ENCODE results near the gene DNASE2.

DNA sequence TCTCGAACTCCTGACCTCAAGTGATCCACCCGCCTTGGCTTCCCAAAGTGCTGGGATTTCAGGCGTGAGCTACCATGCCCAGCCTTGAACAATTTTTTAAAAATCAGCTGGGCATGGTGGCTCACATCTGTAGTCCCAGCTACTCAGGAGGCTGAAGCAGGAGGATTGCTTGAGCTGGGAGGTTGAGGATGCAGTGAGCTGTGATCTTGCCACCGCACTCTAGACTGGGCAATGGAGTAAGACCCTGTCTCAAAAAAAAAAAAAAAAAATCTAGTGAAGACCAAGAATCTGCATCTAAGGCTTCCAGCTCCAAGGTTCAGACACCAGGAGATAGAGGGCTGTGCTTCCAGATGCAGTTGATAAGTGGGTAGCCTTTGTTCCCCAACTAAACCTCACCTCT, 17.1 kb downstream of the DNASE2 start:
- no peak for TF ChIP-seq SIN3A (IDR thresholded peaks at IDR 0.05; ENCODE audit: borderline replicate concordance, insufficient read depth, low read depth, low read length)
- TF ChIP-seq, protein P1, sequence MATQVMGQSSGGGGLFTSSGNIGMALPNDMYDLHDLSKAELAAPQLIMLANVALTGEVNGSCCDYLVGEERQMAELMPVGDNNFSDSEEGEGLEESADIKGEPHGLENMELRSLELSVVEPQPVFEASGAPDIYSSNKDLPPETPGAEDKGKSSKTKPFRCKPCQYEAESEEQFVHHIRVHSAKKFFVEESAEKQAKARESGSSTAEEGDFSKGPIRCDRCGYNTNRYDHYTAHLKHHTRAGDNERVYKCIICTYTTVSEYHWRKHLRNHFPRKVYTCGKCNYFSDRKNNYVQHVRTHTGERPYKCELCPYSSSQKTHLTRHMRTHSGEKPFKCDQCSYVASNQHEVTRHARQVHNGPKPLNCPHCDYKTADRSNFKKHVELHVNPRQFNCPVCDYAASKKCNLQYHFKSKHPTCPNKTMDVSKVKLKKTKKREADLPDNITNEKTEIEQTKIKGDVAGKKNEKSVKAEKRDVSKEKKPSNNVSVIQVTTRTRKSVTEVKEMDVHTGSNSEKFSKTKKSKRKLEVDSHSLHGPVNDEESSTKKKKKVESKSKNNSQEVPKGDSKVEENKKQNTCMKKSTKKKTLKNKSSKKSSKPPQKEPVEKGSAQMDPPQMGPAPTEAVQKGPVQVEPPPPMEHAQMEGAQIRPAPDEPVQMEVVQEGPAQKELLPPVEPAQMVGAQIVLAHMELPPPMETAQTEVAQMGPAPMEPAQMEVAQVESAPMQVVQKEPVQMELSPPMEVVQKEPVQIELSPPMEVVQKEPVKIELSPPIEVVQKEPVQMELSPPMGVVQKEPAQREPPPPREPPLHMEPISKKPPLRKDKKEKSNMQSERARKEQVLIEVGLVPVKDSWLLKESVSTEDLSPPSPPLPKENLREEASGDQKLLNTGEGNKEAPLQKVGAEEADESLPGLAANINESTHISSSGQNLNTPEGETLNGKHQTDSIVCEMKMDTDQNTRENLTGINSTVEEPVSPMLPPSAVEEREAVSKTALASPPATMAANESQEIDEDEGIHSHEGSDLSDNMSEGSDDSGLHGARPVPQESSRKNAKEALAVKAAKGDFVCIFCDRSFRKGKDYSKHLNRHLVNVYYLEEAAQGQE (IDR thresholded peaks at IDR 0.05; ENCODE audit: insufficient read depth in 1 of 2, low read depth in 2 of 2, low read length in 1 of 2) = no peak
- no peak for TF ChIP-seq POLR2AphosphoS5 (IDR thresholded peaks at IDR 0.05; ENCODE audit: low read depth, low read length)
- TF ChIP-seq, protein P2, sequence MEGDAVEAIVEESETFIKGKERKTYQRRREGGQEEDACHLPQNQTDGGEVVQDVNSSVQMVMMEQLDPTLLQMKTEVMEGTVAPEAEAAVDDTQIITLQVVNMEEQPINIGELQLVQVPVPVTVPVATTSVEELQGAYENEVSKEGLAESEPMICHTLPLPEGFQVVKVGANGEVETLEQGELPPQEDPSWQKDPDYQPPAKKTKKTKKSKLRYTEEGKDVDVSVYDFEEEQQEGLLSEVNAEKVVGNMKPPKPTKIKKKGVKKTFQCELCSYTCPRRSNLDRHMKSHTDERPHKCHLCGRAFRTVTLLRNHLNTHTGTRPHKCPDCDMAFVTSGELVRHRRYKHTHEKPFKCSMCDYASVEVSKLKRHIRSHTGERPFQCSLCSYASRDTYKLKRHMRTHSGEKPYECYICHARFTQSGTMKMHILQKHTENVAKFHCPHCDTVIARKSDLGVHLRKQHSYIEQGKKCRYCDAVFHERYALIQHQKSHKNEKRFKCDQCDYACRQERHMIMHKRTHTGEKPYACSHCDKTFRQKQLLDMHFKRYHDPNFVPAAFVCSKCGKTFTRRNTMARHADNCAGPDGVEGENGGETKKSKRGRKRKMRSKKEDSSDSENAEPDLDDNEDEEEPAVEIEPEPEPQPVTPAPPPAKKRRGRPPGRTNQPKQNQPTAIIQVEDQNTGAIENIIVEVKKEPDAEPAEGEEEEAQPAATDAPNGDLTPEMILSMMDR (IDR thresholded peaks at IDR 0.05) = no peak
- no peak for TF ChIP-seq TCF7L2 (IDR thresholded peaks at IDR 0.05; ENCODE audit: low read depth, low read length)
